K562 (cell line): ENCODE results near the gene UNC119B. TPM values are rescaled to one million over a fixed set of nuclear protein-coding genes. Genes with fewer than 3 reads are reported as not detected.

Source experiments
- ARNT ChIP-seq, 2 experiments: fragments of 450-650 bp; IDR thresholded peaks; 2 replicates each; pipeline ENCODE4 v1.6.1; 2016; ENCODE audit warnings: mild to moderate bottlenecking in 1 of 2
- CBX5 ChIP-seq: IDR thresholded peaks from 2 replicates; pipeline ENCODE4 v1.6.1; 2014; ENCODE audit warnings: low read depth, borderline replicate concordance
- CC2D1A ChIP-seq: fragments of 450-650 bp; IDR thresholded peaks from 2 replicates; pipeline ENCODE4 v1.6.1; 2017; ENCODE audit warnings: mild to moderate bottlenecking
- FOXK2 ChIP-seq, 2 experiments: fragments of 450-650 bp; IDR thresholded peaks in 1 of 2; conservative IDR thresholded peaks in 1 of 2; 2 replicates each; pipeline ENCODE4 v1.6.1; 2016; ENCODE audit warnings: low read depth in 2 of 2, mild to moderate bottlenecking in 1 of 2
- GTF3C2 ChIP-seq: IDR thresholded peaks from 3 replicates; pipeline ENCODE4 v1.6.1; 2011; ENCODE audit warnings: borderline replicate concordance, mild to moderate bottlenecking, moderate library complexity; ENCODE audit not compliant: insufficient read length; ENCODE audit errors: extremely low read depth
- IRF1 ChIP-seq: sonication (generic); formaldehyde crosslinking; IDR thresholded peaks from 2 replicates; pipeline ENCODE4 v1.8.0; 2022; ENCODE audit warnings: missing genetic modification reagents, mild to moderate bottlenecking, borderline replicate concordance
- RFX7 ChIP-seq: fragments of 250-450 bp; sonication (Bioruptor Pico); IDR thresholded peaks from 2 replicates; pipeline ENCODE4 v1.5.1; 2021; ENCODE audit warnings: mild to moderate bottlenecking
- SMAD3 ChIP-seq: fragments of 450-650 bp; formaldehyde crosslinking; conservative IDR thresholded peaks from 2 replicates; pipeline ENCODE4 v1.4.0; 2020; ENCODE audit warnings: mild to moderate bottlenecking
- TEAD1 ChIP-seq, 2 experiments: fragments of 450-650 bp in 1 of 2; sonication (generic) in 1 of 2; formaldehyde crosslinking; IDR thresholded peaks; 2 replicates each; pipeline versions ENCODE4 v1.4.0 to v1.8.0; 2020 to 2022; ENCODE audit warnings: mild to moderate bottlenecking in 2 of 2, missing genetic modification reagents in 1 of 2
- TFAM ChIP-seq: fragments of 250-450 bp; sonication (Bioruptor Pico); conservative IDR thresholded peaks from 2 replicates; pipeline ENCODE4 v1.5.0; 2021; ENCODE audit warnings: mild to moderate bottlenecking, moderate library complexity
- XRCC3 ChIP-seq: fragments of 450-650 bp; IDR thresholded peaks from 2 replicates; pipeline ENCODE4 v1.6.1; 2017; ENCODE audit warnings: mild to moderate bottlenecking, moderate library complexity
- ZEB2 ChIP-seq: fragments of 450-650 bp; IDR thresholded peaks from 2 replicates; pipeline ENCODE4 v1.6.1; 2016
- ZFP1 ChIP-seq: fragments of 450-650 bp; formaldehyde crosslinking; IDR thresholded peaks from 2 replicates; pipeline ENCODE4 v1.4.0; 2020; ENCODE audit warnings: mild to moderate bottlenecking, mixed read lengths
- polyA plus RNA-seq, 8 experiments: library from polyadenylated mRNA; depleted of rRNA in 4 of 8; stranded (reverse) in 5 of 8; unstranded in 3 of 8; fragments of >200 nt; fragmentation: Nextera tagmentation in 2 of 8; fragmentation: Illumina TruSeq in 1 of 8; extraction: Ambion mirVana in 2 of 8; extraction: Trizol in 1 of 8; gene quantifications; 2 replicates each; pipeline versions ENCODE4 v1.2.1 to v1.2.3, GENCODE V29; 2011 to 2014; ENCODE audit warnings: inconsistent platforms in 1 of 8, missing spikeins in 1 of 8
- total RNA-seq, 7 experiments: library from RNA; depleted of rRNA in 6 of 7; stranded (reverse); fragments of >200 nt in 6 of 7; fragmentation: Illumina TruSeq in 2 of 7; extraction: Trizol in 2 of 7; gene quantifications; 2 replicates each; pipeline versions ENCODE4 v1.2.1 to v1.2.3, GENCODE V29; 2011 to 2021; ENCODE audit warnings: low replicate concordance in 1 of 7
- TF ChIP-seq, protein P1 (sequence below): fragments of 200-600 bp; sonication (generic); IDR thresholded peaks from one replicate; pipeline ENCODE4 v1.6.1; 2012; ENCODE audit warnings: mild to moderate bottlenecking, low read depth, low read length, inconsistent platforms

The UNC119B gene
- total and polyA plus RNA-seq, 9 of the 15 experiments (the other 6 are each of a cell fraction or from before 2014, with no cell fraction given): 4.0 to 34.5 (median 15.1) TPM

DNA sequence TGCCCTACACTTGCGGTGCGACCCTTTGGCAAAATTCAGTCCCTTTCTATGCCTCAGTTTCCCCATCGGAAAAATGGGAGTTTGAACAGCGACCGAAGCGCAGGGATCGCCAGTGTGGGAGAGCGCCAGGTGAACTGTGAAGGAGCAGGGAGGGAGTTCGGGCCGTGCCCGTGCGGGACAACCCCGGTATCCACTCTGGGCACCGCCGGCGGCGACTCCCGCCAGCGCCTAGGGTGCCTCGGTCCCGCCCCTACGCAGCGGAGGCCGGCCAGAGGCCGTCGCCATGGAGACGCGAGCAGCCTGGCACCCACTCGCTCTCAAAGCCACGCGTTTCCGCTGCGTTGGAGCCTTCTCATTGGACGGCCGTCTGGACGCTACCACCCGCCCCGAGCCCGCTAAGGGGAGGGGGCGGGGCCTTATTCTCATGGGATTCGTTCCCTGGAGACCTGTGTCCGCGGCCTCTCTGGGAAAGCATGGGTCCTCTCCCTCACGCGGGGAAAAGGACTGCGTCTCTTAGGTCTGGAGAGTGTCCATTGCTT is 24.0 kb upstream of the UNC119B start (continued):
- TF ChIP-seq, protein P1, sequence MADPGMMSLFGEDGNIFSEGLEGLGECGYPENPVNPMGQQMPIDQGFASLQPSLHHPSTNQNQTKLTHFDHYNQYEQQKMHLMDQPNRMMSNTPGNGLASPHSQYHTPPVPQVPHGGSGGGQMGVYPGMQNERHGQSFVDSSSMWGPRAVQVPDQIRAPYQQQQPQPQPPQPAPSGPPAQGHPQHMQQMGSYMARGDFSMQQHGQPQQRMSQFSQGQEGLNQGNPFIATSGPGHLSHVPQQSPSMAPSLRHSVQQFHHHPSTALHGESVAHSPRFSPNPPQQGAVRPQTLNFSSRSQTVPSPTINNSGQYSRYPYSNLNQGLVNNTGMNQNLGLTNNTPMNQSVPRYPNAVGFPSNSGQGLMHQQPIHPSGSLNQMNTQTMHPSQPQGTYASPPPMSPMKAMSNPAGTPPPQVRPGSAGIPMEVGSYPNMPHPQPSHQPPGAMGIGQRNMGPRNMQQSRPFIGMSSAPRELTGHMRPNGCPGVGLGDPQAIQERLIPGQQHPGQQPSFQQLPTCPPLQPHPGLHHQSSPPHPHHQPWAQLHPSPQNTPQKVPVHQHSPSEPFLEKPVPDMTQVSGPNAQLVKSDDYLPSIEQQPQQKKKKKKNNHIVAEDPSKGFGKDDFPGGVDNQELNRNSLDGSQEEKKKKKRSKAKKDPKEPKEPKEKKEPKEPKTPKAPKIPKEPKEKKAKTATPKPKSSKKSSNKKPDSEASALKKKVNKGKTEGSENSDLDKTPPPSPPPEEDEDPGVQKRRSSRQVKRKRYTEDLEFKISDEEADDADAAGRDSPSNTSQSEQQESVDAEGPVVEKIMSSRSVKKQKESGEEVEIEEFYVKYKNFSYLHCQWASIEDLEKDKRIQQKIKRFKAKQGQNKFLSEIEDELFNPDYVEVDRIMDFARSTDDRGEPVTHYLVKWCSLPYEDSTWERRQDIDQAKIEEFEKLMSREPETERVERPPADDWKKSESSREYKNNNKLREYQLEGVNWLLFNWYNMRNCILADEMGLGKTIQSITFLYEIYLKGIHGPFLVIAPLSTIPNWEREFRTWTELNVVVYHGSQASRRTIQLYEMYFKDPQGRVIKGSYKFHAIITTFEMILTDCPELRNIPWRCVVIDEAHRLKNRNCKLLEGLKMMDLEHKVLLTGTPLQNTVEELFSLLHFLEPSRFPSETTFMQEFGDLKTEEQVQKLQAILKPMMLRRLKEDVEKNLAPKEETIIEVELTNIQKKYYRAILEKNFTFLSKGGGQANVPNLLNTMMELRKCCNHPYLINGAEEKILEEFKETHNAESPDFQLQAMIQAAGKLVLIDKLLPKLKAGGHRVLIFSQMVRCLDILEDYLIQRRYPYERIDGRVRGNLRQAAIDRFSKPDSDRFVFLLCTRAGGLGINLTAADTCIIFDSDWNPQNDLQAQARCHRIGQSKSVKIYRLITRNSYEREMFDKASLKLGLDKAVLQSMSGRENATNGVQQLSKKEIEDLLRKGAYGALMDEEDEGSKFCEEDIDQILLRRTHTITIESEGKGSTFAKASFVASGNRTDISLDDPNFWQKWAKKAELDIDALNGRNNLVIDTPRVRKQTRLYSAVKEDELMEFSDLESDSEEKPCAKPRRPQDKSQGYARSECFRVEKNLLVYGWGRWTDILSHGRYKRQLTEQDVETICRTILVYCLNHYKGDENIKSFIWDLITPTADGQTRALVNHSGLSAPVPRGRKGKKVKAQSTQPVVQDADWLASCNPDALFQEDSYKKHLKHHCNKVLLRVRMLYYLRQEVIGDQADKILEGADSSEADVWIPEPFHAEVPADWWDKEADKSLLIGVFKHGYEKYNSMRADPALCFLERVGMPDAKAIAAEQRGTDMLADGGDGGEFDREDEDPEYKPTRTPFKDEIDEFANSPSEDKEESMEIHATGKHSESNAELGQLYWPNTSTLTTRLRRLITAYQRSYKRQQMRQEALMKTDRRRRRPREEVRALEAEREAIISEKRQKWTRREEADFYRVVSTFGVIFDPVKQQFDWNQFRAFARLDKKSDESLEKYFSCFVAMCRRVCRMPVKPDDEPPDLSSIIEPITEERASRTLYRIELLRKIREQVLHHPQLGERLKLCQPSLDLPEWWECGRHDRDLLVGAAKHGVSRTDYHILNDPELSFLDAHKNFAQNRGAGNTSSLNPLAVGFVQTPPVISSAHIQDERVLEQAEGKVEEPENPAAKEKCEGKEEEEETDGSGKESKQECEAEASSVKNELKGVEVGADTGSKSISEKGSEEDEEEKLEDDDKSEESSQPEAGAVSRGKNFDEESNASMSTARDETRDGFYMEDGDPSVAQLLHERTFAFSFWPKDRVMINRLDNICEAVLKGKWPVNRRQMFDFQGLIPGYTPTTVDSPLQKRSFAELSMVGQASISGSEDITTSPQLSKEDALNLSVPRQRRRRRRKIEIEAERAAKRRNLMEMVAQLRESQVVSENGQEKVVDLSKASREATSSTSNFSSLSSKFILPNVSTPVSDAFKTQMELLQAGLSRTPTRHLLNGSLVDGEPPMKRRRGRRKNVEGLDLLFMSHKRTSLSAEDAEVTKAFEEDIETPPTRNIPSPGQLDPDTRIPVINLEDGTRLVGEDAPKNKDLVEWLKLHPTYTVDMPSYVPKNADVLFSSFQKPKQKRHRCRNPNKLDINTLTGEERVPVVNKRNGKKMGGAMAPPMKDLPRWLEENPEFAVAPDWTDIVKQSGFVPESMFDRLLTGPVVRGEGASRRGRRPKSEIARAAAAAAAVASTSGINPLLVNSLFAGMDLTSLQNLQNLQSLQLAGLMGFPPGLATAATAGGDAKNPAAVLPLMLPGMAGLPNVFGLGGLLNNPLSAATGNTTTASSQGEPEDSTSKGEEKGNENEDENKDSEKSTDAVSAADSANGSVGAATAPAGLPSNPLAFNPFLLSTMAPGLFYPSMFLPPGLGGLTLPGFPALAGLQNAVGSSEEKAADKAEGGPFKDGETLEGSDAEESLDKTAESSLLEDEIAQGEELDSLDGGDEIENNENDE: no peak
- no peak for TF ChIP-seq SMAD3 (CRISPR knock-in tag)
- no peak for TF ChIP-seq TFAM (CRISPR knock-in tag)
- no peak for TF ChIP-seq CBX5
- no peak for TF ChIP-seq GTF3C2
- TF ChIP-seq IRF1 (CRISPR knock-in tag): no peak
- peak in 1 of 2 experiments; percentile 97; a peak in 2 of 4 replicates for TF ChIP-seq FOXK2 (conservative IDR thresholded peaks at IDR 0.05 in 1 of 2, IDR thresholded peaks at IDR 0.05 in 1 of 2; ENCODE audit: low read depth in 2 of 2)
- no peak for TF ChIP-seq CC2D1A
- no peak for TF ChIP-seq RFX7 (CRISPR knock-in tag)
- no peak for TF ChIP-seq ARNT (IDR thresholded peaks at IDR 0.05)
- TF ChIP-seq XRCC3: no peak
- no peak for TF ChIP-seq ZEB2
- TF ChIP-seq ZFP1 (CRISPR knock-in tag): no peak
- no peak for TF ChIP-seq TEAD1 (CRISPR knock-in tag; IDR thresholded peaks at IDR 0.05)
